DMS53 treated with DMSO at 0.1 percent for 48 hours (cell line): ENCODE data around the gene RNF224.

Experiments used
- DNase-seq: peaks from one replicate; lab custom pipeline; 2025; ENCODE audit not compliant: unreplicated experiment; lab: John Stamatoyannopoulos, UW

Gene RNF224

GRCh38 chr9:137227054-137227852 is at the start of gene RNF224:
Gene RNF224, plus strand, starts transcription at chr9:137227502. Its CDS starts 834 bp downstream, at chr9:137228336.
- peak; percentile 79 for DNase-seq

- DNase-seq = no peak
Measured at GRCh38 chr9:137178201-137178938, 48.9 kb upstream of the RNF224 start.

- DNase-seq = no peak
Measured at GRCh38 chr9:137178939-137179630, 48.2 kb upstream of the RNF224 start.

- DNase-seq = no peak
Measured at GRCh38 chr9:137179761-137180160, 47.5 kb upstream of the RNF224 start.

- no peak for DNase-seq
Measured at GRCh38 chr9:137180491-137180890, 46.8 kb upstream of the RNF224 start.

- DNase-seq = no peak
Measured at GRCh38 chr9:137181680-137182079, 45.6 kb upstream of the RNF224 start.

GRCh38 chr9:137182836-137183235 is 44.5 kb upstream of the RNF224 start:
- no peak for DNase-seq

- DNase-seq = no peak
Measured at GRCh38 chr9:137183980-137184595, 43.2 kb upstream of the RNF224 start.

GRCh38 chr9:137184881-137185660 is 42.2 kb upstream of the RNF224 start:
- no peak for DNase-seq

- DNase-seq = no peak
Measured at GRCh38 chr9:137185921-137186320, 41.4 kb upstream of the RNF224 start.

GRCh38 chr9:137186385-137186784 is 40.9 kb upstream of the RNF224 start:
- no peak for DNase-seq

- DNase-seq = no peak
Measured at GRCh38 chr9:137187386-137187785, 39.9 kb upstream of the RNF224 start.

- DNase-seq = no peak
Measured at GRCh38 chr9:137188086-137188489, 39.2 kb upstream of the RNF224 start.

- peak; percentile 88 for DNase-seq
Measured at GRCh38 chr9:137188490-137189296, 38.6 kb upstream of the RNF224 start, which contains the start of the genes ANAPC2 and SSNA1. Gene ANAPC2, minus strand, starts transcription at chr9:137188560. Its CDS starts 28 bp downstream, at chr9:137188532. Gene SSNA1, plus strand, starts transcription at chr9:137188676. Its CDS starts 51 bp downstream, at chr9:137188727.

GRCh38 chr9:137189297-137190295 is 37.7 kb upstream of the RNF224 start:
- no peak for DNase-seq

GRCh38 chr9:137190315-137190856 is 36.9 kb upstream of the RNF224 start:
- peak; percentile 33 for DNase-seq

GRCh38 chr9:137191245-137191644 is 36.1 kb upstream of the RNF224 start:
- DNase-seq = no peak
